ENCODE results near the gene NAA35.
"Not testable (repeated sequence)": the region's sequence is repeated elsewhere in the genome, so short reads cannot be mapped to it uniquely, and the experiment has no call there.

Gene NAA35

GRCh38 chr9:85940832-85941621 is at the start of gene NAA35:
Gene NAA35, plus strand, starts transcription at chr9:85941146. Its CDS starts 1,014 bp downstream, at chr9:85942160.
- peak; percentile 97 to 98 for DNase-seq (ENCODE audit: low read depth in 2 of 2)

- no peak for DNase-seq (ENCODE audit: low read depth in 2 of 2)
Observed at GRCh38 chr9:85892401-85892800, 48.5 kb upstream of the NAA35 start.

GRCh38 chr9:85895685-85896084 is 45.3 kb upstream of the NAA35 start:
- no peak for DNase-seq (ENCODE audit: low read depth in 2 of 2)

GRCh38 chr9:85897848-85898247 is 43.1 kb upstream of the NAA35 start:
- no peak for DNase-seq (ENCODE audit: low read depth in 2 of 2)

DNA sequence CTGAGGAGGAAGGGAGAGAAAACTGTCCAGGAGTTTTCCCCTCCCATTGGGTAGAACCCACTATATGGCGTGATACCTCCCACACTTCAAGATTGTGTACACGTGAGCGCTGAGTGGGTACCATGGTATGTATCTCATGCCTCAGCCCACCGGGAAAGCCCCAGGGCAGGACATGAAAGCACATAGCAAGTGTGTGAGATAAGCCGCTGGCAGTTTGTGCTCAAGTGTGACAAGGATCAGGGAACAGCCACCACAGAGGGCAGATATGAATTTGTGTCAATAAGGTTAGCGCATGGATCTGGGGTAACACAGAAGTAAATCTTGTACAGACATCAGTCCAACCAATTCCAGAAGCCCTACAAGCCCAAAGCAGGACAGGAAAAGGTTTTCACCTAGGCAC is 42.6 kb upstream of the NAA35 start:
- no peak for DNase-seq (ENCODE audit: low read depth in 2 of 2)

- no peak for DNase-seq (ENCODE audit: low read depth in 2 of 2)
Observed at GRCh38 chr9:85899388-85899787, 41.6 kb upstream of the NAA35 start.

DNA sequence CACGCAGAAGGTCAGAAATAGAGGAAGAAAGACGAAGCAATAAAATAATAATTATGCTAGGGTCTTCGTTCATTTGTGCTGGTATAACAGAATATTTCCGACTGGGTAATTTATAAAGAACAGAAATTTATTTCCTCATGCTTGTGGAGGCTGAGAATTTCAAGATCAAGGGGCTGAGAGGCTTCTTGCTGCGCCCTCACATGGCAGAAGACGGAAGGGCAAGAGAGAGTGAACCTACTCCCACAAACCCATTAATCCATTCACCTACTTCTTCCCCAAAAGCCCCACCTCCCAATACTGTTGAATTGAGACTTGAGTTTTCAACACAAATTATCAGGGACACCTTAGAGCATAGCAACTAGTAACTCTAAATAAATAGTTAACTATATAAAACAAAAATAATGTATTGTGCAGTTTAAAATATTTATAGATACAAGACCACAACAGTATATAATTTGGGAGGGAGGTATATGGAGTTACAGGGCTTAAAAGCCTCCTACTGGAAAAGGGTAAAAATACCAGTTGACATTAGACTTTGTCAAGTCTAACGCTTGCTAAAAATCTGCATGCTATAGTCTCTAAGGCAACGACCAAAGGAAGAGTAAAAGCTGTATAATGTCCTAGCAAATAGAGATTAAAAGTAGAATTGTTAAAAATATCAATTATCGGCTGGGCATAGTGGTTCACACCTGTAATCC is 40.3 kb upstream of the NAA35 start:
- peak; percentile 21 to 44 for DNase-seq (ENCODE audit: low read depth in 2 of 2)

GRCh38 chr9:85904975-85905374 is 36.0 kb upstream of the NAA35 start:
- DNase-seq (ENCODE audit: low read depth in 2 of 2): no peak

DNA sequence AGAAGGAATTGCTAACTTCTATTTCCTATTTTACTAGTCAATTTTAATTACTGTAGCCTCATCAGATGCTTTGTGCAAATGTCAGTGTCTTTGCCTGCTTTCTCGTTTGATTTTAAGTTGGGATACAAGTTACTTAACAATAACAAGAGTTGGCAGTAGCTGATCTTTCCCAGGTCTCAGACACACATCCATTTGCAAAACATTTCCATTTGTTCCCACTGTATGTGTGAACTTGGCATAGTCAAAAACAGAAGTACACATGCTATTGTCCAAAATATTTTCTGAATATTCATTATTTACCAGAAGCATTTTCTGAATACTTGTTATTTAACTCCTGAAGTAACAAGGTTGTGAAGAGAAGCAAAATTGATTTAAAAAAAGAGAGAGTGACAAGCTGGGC is 35.0 kb upstream of the NAA35 start:
- no peak for DNase-seq (ENCODE audit: low read depth in 2 of 2)

DNA sequence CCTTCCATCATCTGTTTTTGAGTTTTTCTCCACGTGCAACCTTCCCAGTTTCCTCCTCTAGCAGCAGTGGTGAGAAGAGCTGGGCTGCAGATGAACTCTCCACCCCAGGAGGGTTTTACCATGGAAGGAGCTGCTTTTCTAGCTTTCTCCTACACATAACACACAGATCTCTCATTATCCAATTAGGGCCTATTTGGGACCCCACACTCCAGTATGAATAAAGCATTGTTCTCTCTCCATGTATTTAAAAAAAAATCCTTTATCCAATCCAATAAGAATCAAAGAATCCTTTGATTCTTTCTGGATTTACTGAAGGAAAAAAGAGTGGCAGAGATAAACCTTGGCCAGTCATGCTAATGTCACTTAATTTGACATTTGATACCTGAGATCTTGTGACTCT is 31.6 kb upstream of the NAA35 start:
- DNase-seq (ENCODE audit: low read depth in 2 of 2): no peak

- DNase-seq (ENCODE audit: low read depth in 2 of 2): no peak
Observed at GRCh38 chr9:85914108-85914507, 26.8 kb upstream of the NAA35 start.

DNA sequence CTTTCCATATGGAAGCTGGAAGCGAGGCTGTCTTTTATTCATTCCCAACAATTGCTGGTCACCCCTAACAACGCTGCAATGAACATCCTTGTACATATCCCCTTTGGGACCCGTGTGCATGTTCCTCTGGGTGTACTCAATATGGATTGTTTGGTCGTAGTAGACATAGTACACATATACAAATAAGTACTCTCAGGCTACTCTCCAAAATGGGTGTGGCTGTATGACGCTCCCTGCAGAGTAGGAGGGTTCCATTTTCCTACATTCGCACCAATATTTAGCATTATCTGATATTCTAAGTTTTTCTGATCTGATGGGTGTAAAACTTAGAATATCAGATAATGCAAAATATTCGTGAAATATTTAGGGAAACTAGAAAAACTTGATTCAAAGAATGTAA is 23.2 kb upstream of the NAA35 start:
- no peak for DNase-seq (ENCODE audit: low read depth in 2 of 2)

- DNase-seq (ENCODE audit: low read depth in 2 of 2): no peak
Observed at GRCh38 chr9:85925493-85925892, 15.5 kb upstream of the NAA35 start.

DNA sequence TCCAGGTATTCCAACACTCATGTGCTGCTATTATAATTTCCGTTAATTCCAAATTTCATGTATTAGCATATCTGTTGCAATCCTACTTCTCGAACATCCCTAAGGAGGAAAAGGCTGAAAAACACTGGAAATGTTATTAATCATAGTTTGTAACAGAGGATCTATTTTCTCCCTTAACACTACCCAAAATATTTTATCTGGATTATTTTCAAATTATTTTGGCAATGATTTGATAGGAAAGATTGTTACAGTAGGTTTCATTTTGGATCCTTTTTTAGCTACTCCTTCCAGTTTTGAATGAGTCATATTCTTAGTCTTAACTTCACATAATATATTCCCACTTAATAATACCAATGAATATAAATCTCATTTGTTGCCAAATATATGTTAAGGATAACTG is 13.9 kb upstream of the NAA35 start:
- no peak for DNase-seq (ENCODE audit: low read depth in 2 of 2)

DNA sequence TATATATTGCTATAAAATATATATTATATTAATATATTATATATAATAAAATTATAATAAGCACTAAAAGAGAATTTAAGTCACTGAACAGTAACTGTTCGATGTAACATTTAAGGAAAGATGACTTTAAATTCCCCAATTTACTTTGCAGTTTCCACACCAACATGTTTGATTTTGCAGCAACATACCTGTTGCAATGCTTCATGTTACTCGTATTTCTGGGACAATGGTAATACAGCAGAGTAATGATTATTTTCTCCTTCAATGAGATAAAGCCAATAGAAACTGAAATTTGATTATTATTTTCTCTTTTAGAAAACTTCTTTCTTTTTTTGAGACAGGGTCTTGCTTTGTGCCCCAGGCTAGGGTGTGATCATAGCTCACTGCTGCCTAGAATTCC is 9.5 kb upstream of the NAA35 start:
- DNase-seq (ENCODE audit: low read depth in 2 of 2): no peak

DNA sequence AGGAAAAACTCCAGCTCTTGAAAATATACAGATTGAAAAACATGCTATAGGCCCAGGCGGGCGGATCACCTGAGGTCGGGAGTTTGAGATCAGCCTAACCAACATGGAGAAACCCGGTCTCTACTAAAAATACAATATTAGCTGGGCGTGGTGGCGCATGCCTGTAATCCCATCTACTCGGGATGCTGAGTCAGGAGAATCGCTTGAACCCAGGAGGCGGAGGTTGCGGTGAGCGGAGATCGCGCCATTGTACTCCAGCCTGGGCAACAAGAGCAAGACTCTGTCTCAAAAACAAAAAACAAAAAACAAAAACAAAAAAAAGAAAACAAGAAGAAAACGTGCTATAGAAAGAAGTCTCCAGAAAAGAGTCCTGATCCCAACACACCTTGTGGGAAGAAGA is 5.0 kb upstream of the NAA35 start:
- DNase-seq (ENCODE audit: low read depth in 2 of 2): not testable (repeated sequence)

DNA sequence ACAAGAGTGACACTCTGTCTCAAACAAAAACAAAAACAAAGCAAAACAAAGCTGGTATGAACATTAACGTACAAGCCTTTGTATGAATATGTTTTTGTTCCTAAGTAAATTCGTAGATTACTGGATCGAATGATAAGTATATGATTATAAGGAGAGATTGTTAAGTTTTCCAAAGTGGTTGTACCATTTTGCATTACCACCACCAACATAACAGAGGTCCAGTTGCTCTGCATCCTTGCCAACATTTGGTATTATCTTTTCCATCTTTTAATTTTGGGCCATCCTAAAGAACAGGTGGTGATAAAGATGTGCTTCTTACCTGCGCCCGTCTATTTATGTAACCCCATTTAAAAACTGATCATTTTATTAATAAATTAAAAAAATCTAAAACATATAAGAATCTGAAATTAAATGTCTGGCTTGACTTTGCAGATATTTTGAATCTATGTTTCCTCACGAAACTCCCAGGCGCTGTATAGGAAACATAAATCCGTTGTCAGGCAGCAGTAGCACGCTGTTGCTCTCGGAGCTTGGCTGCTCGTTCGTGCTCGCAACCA is 593 bp upstream of the NAA35 start:
- no peak for DNase-seq (ENCODE audit: low read depth in 2 of 2)

DNA sequence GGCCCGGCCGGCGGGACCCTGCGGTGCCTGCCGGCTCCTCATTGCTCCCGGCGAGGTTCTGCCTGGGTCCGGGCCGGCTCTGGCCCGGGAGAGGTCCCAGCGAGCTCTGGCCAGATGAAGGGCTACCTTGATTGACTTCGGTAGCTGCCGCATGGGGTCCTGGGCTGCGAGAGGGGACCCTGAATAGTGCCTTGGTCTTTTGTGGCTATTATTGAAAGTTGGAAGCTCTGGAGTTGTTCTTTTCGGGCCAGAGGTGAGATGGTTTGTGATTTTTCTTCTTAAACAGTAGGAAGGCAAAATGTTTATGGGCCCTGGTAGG is 635 bp downstream of the NAA35 start:
- DNase-seq (ENCODE audit: low read depth in 2 of 2): no peak

DNA sequence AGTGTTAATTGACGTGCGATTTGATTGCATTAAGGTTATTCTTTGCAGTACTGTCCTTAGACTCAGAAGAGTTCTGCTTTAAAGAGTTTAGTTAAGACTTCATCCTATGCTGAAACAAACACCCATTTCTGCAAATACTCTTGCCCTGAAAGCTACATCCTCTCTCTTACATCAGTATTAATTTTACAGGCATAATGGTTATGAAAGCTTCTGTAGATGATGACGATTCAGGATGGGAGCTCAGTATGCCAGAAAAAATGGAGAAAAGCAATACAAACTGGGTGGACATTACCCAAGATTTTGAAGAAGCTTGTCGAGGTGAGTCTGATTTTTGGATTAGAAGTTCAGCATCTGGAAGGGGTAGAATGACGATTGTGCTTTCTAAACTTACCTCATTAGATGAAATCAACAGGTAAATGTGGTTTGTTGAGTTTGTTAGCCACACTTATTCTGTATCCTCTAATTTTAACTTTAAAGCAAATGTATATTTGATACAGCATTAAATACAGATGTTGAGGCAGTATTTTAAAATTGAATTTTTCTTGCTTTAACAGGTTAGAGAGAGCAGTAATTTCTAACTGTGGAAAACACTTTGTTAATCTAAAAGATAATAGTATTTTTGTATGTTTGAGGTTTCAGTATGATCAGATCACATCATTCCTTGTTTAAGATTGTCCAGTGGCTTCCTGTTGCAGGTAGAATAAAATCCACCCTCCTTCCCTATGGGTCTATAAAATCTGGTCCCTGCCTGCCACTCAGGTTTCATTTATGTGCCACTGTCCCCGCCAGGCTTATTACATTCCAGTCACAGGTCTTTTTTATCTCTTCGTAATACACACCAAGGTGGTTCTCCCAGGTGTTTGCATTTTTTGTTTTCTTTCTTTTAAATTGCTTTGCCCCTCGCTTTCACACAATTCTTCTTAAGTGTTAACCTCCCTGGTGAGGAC is 1.3 kb downstream of the NAA35 start:
- no peak for DNase-seq (ENCODE audit: low read depth in 2 of 2)

DNA sequence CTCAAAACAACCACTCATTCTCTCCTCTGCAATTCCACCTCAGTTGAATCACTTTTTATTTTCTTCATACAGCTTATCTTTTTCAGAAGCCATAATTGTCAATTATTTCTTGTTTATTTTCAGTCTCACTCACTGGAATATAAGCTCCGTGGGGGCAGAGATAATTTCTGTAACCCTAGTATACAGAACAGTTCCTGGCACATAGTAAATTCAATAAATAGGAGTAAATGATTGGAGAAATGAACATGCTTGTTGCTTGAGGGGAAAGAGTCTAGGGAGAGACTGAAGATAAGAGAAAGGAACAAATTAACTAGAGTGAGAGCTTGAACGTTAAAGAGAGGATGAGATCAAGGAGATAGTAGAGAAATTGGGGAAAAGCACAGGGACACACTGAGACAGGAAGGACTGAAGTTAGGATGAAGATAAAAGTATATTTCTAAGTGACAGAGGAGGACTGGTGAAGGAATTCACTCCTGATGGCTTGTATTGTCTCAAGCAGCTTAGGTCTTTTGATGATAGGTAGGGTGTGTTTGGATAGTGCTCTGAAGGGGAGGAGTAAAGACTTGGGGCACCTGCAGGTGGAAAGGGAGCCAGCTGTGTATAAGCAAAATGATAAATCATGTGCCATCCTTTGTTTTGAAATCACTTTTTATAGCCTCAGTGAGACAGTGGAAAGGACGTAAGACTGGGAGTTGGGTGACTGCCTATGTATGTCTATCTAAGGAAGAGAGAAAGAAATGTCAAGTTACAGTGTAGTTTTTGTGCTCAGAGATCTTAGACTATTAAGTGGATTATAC is 2.2 kb downstream of the NAA35 start:
- no peak for DNase-seq (ENCODE audit: low read depth in 2 of 2)

DNA sequence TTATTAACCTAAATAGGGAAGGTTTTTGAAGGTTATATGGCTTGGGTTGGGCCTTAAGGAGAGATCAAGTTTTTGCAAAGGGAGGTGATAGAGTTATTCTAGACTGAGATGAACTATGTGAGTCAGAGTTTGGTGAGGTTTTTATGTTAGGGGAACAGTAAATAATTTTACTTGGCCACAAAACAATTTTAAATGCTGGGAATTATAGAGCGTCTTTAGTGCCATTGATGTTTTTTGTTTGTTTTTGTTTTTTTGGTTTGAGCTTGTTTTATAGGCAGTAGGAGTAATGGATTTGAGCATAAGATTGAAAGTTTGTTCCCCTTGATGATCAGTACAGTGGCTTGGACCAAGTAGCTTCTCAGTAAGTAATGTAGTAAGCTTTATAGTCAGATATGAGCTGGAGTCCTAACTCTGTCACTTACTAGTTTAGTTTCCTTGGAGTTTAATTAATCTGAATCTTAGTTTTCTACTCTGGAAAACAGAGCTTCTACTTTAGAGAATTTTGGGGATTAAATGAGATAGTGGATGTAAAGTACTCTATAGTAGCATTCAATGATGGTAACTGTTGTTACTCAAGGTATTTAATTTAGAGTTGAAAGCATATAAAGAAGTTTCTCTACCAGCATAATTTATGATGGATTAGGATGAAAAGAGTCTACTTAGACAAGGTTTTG is 2.9 kb downstream of the NAA35 start:
- DNase-seq (ENCODE audit: low read depth in 2 of 2): no peak
